GM21381 (cell line): ENCODE results near the gene SBF2.
"Not testable (repeated sequence)": the region's sequence is repeated elsewhere in the genome, so short reads cannot be mapped to it uniquely, and the experiment has no call there.

Source experiments
- ATAC-seq: cut with Tn5 transposase; IDR thresholded peaks from one replicate; pipeline ENCODE4 v1.9.1; 2021; ENCODE audit warnings: mild to moderate bottlenecking, moderate library complexity; ENCODE audit not compliant: unreplicated experiment

The SBF2 gene

GRCh38 chr11:9758637-9759518, 535.1 kb downstream of the SBF2 start:
- peak; percentile 35 for ATAC-seq

DNA sequence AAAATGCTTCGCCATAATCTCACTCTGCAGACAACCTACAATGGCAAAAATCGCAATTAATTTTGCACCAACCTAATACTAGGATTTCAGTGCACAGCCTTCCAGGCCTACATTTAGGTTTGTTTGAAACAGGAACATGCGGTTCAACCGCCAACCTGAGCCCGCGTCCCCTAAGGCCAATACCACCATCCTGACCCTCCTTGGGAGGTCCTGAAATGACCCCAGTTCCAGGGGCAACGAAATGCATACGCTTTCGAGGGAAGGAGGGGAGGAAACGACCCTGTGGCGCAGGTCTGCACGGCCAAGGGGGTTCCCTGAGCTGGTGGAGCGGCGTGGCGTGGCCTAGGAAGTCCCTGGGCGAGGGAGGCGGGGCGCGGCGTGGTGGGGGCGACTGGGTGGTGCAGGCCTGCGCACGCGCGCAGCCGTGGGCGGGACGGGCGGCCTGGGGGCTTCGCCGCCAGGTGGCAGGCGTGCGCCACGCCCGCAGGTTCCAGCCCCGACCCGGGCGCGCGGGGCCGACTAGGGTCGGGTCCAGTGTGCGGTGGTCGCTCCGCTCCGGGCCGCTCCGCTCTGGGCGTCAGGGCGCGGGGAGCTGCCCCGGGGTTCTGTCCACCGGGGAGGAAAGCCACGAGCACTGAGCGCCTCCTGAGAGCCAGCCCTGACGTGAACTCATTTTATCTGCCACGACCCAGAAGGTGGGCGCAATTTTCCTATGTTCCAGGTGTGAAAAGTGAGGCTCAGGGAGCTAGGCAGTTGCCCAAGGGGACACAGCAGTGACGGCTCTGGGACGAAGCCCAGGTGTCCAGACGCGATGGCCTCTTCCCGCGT, 536.0 kb downstream of the SBF2 start:
- ATAC-seq = peak; percentile 63

DNA sequence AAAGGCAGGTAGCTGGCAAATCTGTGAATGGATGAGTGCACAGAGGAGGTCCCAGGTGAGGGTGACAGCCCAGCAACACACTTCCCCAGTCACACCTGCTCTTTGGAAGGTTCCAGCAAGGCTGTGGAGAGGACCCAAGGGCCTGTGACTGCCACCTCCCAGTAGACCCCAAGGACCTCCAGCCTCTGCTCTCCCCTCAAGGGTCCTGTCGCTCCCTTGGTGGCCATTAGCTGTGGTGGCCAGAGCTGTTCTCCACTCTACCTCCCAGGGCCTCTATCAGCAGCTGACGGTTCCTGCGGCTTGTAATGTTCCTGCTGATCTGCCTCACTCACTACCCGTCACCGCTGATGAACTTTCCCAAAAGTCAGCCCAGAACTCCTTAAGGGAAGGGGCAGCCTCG, 537.1 kb downstream of the SBF2 start:
- ATAC-seq = no peak

DNA sequence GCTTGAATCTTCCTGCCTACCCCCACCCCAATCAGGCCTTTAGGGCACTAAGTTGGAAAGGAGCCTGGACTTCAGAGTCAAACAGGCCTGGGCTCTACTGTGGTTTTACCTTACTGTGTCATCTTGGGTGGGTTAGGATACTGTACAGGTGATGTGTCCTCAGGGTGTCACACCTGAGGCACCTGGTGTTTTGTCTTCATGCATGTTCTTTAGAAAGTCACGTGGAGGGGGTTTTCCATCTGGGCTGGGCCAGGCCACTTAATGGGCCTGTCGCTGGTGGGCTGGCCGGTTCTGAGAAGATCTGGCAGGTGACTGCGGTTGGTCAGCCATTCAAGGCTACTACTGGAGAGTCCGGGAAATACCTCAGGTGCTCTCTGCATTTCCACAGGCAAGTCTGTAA, 537.6 kb downstream of the SBF2 start:
- no peak for ATAC-seq

DNA sequence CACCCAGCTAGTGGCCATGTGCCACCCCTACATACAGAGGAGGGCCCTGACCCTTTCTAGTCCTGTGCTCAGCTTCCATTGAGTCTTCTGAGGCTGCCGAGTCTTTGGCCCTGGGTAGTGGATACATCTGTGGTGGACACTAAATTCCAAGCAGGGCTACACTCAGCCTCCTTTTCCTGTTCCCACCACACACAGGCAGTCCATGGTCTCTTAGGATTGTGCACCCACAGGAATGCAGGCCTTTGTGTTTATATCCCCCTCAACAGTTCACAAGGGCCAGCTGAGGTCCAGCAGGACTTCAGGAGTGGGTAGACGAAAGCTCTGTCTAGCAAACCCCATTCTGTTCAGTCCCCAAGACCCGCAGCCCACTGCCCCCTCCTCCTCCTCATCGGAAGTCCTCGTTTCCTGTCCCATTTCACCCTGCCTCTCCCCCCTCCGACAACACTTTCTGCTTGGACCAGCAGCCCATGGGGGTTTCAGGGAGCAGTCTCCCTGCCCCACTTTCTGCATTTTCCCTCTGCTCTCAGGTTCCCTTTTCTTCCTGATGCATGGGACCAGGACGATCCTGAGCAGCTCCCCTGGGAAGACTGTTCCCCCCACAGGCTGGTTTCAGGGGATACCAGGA, 538.3 kb downstream of the SBF2 start:
- ATAC-seq = no peak

DNA sequence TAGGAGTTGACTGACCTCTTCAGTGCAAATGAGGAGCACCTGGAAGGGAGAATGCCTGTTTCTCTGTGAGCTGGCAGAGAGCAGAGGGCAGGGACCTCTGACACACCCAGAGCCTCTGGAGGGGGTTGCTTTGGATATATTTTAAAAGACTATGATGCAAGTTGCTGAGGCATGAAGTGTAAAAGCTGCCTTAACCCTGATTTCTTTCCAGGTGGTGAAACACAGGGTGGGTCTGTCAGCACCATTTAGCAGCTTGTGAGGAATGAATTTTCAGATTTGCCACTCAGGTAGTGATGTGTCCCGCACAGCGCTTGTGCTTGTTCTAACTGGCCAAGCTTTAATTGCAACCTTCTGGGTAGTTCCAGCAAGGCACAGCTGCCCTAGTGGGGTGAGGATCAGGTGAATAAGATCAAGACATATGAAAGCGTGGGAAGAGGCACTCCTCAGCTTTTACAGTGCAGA, 540.0 kb downstream of the SBF2 start:
- no peak for ATAC-seq

- ATAC-seq = no peak
These were observed 541.0 kb downstream of the SBF2 start for GRCh38 chr11:9753021-9753420.

DNA sequence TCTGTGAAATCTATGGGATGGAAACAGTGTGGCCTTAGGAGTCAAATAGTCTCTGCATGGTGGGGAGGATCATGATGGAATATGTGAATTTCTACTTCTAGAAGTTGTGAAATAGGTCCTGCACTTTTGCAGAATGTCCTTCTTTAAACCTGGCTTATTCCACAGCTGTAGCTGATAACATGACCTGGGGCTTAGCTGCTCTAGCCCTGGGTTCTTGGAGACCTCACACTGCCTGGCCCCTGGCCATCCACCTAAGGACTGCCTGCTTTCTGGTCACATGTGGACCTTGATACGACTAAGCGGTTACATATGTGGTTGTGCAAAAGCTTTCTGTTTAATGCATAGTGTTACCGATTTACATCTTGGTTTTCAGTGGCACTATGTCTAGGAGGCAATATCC, 541.9 kb downstream of the SBF2 start:
- ATAC-seq = no peak

- no peak for ATAC-seq
These were observed 543.5 kb downstream of the SBF2 start for GRCh38 chr11:9750551-9750950.

DNA sequence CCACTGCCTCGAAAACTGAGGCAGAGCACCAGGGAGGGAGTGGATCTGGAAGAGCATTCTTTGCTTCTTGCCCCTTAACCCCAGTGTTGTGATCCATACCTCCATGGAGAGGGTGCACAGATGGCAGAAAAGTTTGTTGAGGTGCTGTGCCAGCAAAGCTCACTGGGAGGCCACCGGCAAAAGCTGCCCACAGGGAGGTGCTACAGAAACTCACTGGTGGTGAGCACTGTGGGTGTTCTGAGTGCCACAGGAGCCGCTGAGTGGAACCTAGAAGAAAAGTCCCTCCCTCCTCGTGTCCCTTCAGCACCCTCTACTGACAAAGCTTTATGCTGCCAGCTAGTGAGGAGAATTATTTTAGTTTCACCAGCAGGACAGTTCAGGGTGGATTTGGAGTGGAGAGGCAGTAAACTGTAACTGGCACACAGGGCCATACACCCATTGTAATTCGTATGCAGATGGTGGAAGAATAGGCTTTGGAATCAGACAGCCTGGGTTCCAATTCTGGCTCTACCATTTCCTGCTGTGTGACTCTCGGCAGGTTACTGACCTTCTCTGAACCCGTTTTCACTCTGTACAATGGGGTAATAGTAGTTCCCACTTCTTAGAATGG, 545.6 kb downstream of the SBF2 start:
- peak; percentile 63 for ATAC-seq

GRCh38 chr11:9747828-9748227, 546.2 kb downstream of the SBF2 start:
- no peak for ATAC-seq

DNA sequence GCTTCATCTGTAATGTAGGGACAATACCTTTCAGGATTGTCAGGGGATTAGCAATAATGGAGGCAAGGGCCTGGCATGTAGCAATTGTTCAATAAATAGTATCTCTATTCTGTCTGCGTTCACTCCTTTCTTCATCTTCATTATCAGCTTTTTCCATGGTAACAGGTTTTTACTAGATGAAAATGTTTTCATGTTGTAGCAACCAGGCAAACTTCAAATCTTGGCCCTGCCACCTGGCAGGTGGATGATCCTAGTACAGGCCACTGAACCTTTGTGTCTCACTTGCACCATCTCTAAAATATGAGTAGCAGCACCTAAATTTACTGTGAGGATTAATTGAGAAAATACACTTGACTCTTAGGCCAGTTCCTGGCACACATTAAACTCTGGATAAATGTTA, 546.8 kb downstream of the SBF2 start:
- ATAC-seq = no peak

DNA sequence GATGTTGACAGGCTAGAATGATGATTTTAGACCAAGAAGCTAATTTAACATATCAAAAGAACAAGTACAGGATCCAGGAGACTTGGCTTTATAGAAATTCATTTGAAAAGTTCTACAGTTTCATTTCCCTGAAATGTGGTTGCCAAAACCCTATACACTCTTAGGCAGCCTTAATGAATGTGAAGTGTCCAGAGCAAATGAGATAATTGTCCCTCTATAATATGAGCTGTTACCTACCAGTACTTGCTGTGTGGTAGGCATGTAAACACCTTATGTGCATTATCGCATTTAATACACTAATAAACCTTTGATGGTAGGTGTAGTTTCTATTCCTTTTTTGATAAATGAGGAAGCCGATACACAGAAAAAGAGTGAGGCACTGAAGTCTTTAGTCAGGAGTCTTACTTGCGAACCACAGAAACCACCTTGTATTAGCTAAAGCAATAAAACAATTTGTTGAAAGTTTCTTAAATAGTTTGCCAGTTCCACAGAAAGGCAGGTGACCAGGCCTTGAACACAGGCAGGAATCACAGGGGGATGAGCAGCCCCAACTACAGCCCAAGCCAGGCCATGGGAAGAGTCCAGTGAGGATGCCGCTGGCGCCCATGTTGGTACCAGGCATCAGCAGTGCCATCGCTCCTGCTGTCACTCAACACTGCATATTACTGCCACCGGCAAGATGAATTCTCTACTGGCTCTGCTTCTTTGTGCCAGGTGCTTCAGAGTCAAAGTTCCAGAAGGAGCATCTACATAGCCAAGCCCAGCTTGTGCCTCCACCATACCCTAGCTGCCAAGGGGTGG, 548.4 kb downstream of the SBF2 start:
- ATAC-seq = peak; percentile 52

- not testable (repeated sequence) for ATAC-seq
These were observed 550.5 kb downstream of the SBF2 start for GRCh38 chr11:9743512-9743911.

DNA sequence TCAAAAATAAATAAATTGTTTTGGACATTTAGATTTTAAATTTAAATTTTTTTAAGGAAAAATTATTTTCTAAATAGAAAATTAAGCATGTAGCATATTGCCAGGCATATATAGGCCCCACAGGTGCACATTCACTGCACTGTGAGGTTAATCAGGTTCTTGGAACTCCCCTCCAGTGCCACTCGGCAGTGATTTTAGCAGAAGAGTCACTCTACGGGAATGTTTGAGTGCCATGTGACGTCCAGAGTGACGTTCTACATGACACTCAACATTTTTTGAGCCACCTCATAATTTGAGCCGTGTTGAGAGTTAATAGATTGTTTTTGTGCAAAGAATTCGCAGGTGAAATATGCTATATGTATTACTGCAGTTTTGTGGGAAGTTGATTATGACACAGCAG, 552.8 kb downstream of the SBF2 start:
- ATAC-seq = no peak

DNA sequence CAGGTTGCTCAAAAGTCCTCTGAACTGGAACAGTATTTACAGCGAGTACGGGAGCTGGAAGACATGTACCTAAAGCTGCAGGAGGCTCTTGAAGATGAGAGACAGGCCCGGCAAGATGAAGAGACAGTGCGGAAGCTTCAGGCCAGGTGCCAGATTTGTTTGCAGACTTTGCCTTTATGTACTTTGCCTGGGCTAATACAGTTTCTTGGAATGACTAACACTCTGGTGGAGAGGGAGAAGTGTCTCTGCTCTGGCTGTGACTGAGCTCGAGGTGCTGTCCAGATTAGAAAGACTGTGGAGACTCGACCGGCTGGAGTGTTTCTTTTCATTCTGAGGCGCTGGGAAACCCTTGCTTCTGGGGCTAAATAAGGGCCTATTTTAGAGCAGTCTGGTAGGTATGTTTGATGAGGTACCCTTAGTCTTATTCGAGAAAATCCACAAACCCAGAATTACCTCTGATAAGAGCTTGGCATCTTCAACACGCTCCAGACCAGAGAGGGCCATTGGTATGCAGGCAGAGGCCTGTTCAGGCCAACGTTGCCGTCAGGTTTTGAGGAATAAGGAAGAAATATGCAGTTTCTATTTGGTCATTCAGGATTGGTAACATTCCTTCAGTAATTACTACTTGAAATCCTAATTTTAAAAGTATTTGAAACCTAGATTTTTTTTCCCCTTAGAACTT, 553.7 kb downstream of the SBF2 start:
- ATAC-seq = no peak

GRCh38 chr11:9739123-9739900, 554.7 kb downstream of the SBF2 start:
- ATAC-seq = peak; percentile 61

DNA sequence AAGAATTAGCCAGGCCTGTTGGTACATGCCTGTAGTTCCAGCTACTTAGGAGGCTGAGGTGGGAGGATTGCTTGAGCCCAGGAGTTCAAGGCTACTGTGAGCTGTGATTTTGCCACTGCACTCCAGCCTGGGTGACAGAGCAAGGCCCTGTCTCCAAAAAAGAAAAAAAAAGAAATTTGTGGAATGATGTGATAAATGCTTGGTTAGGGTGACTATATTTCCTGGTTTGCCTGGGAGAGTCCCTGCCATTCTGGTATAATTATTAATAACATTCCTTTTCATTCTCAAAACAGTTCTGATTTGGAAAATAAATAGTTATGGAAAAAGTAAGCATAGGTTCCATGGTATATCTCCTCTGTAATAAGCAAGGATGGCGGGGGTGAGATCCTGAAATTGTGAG, 555.3 kb downstream of the SBF2 start:
- no peak for ATAC-seq

DNA sequence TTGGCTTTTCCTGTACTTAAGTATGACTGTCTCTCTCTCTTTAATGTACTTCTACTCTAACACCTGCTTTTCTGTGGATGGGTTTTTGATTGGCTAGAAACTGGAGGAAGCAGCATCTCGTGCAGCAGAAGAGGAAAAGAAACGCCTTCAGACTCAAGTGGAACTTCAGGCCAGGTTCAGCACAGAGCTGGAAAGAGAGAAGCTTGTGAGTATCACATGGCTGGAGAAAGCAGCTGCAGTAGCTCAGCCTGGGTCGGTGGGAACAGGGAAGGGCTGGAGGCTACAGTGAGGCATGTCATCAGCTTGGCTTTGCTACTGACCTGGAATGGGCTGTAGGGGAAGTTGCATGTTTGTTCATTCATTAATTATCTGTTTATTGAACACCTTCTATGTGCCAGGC, 555.9 kb downstream of the SBF2 start:
- ATAC-seq = no peak
